ENCODE data around the gene CHCHD2. TPM values are rescaled to one million over a fixed set of nuclear protein-coding genes. Genes with fewer than 3 reads are reported as not detected.

The CHCHD2 gene
- total RNA-seq, 1 donor from 2014 or later: 1.7 TPM

Other genes with a start within 250 kb of the CHCHD2 start
- not detected for gene SEPTIN14, start 243.7 kb downstream of the CHCHD2 start, total RNA-seq (ENCODE audit: unreplicated experiment)
- gene ZNF713, start 219.0 kb downstream of the CHCHD2 start, total RNA-seq (ENCODE audit: unreplicated experiment): 4.4 TPM
- gene MRPS17, start 154.6 kb downstream of the CHCHD2 start, total RNA-seq (ENCODE audit: unreplicated experiment): 11.7 TPM
- 39.4 TPM for gene NIPSNAP2, start 141.9 kb downstream of the CHCHD2 start, total RNA-seq (ENCODE audit: unreplicated experiment)
- 38.1 TPM for gene PSPH, start 55.0 kb downstream of the CHCHD2 start, total RNA-seq (ENCODE audit: unreplicated experiment)
- 174 TPM for gene CCT6A, start 54.7 kb downstream of the CHCHD2 start, total RNA-seq (ENCODE audit: unreplicated experiment)
- 110 TPM for gene SUMF2, start 42.2 kb downstream of the CHCHD2 start, total RNA-seq (ENCODE audit: unreplicated experiment)
- gene PHKG1, start 13.5 kb downstream of the CHCHD2 start, total RNA-seq (ENCODE audit: unreplicated experiment): not detected
- not detected for gene NUPR2, start 9.9 kb upstream of the CHCHD2 start, total RNA-seq (ENCODE audit: unreplicated experiment)

Data from endothelial cell (in vitro differentiated cells).